Activated CD4-positive, alpha-beta memory T cell treated with anti-CD3 and anti-CD28 coated beads, Interleukin-2, amount 10 ng/mL, durations not matched to agents 7 days and 5 days (primary cell): ENCODE results near the gene ALDH5A1. TPM values are rescaled to one million over a fixed set of nuclear protein-coding genes. Genes with fewer than 3 reads are reported as not detected.

Source experiments
- total RNA-seq, 2 experiments: library from RNA; stranded (reverse); gene quantifications; one replicate each; pipeline ENCODE4 v1.2.3, GENCODE V29; 2021

Gene ALDH5A1
- total RNA-seq, 2 experiments from 2014 or later: 2.5 to 3.7 TPM

Other genes with a start within 250 kb of the ALDH5A1 start
- not detected for gene DCDC2, start 136.9 kb upstream of the ALDH5A1 start, total RNA-seq
- gene MRS2, start 92.0 kb upstream of the ALDH5A1 start, total RNA-seq: 10 to 100 TPM; 16.6 to 17.0 TPM
- gene GPLD1, start 5.4 kb upstream of the ALDH5A1 start, total RNA-seq: under 1 TPM; 0.18 to 0.20 TPM
- under 1 TPM in 1 of 2 experiments, not detected in 1; 0.10 TPM for gene KIAA0319, start 151.2 kb downstream of the ALDH5A1 start, total RNA-seq
- 10 to 100 TPM; 43.8 to 45.4 TPM for gene TDP2, start 171.9 kb downstream of the ALDH5A1 start, total RNA-seq
- gene ACOT13, start 172.1 kb downstream of the ALDH5A1 start, total RNA-seq: 10 to 100 TPM; 19.9 to 21.1 TPM
- gene C6orf62, start 224.2 kb downstream of the ALDH5A1 start, total RNA-seq: 100 to 1,000 TPM; 155 to 156 TPM